ENCODE measurements around the gene ANO1.

DNA sequence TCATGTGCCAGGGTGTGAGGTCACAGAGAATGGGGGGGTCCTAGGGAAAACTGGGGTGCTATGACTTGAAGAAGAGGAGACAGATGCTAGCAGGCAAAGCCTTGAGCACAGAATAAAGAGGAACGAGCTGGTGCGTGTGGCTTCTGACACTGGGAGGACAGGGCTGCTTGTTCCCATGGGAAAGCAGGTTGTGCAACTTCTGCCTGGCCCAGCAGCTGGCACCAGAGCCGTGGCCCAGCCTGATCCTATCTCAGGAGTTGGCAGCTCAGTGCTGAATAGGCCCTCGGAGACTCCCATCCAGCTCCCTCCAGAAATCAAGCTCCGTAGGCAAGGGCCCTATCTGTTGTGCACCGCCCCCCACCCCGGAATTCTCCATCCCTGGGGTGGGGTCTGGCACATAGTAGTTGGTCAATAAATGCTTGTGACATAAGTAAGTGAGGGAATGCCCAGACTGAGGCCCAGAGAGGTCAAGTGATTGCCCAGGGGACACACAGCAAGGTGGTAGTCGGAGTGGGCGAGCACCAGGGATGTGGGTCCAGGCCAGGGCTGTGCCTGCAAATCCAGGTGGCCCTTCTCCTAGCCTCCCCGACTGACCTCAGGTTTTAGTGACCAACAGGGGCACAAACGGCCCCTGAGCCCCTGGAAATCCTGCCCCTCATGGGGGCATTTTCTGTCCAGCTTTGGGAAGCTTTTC lies 105.5 kb downstream of the ANO1 start:
- TF ChIP-seq, protein P1, sequence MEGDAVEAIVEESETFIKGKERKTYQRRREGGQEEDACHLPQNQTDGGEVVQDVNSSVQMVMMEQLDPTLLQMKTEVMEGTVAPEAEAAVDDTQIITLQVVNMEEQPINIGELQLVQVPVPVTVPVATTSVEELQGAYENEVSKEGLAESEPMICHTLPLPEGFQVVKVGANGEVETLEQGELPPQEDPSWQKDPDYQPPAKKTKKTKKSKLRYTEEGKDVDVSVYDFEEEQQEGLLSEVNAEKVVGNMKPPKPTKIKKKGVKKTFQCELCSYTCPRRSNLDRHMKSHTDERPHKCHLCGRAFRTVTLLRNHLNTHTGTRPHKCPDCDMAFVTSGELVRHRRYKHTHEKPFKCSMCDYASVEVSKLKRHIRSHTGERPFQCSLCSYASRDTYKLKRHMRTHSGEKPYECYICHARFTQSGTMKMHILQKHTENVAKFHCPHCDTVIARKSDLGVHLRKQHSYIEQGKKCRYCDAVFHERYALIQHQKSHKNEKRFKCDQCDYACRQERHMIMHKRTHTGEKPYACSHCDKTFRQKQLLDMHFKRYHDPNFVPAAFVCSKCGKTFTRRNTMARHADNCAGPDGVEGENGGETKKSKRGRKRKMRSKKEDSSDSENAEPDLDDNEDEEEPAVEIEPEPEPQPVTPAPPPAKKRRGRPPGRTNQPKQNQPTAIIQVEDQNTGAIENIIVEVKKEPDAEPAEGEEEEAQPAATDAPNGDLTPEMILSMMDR (IDR thresholded peaks at IDR 0.05): no peak
- no peak for TF ChIP-seq POLR2A (IDR thresholded peaks at IDR 0.05)
